Inferior parietal cortex (tissue), 1 donor: ENCODE data around the gene NRSN2.
"Not testable (repeated sequence)": the region's sequence is repeated elsewhere in the genome, so short reads cannot be mapped to it uniquely, and the experiment has no call there.

ENCODE experiments used
- DNase-seq: peaks from one replicate; pipeline ENCODE4 v3.0.0-alpha.2; 2016; ENCODE audit errors: extremely low spot score

The NRSN2 gene

GRCh38 chr20:354298-354977 is 7.5 kb downstream of the NRSN2 start:
- peak; percentile 93 for DNase-seq

GRCh38 chr20:356154-356553 is 9.2 kb downstream of the NRSN2 start:
- DNase-seq = not testable (repeated sequence)

- DNase-seq = no peak
These were observed 9.8 kb downstream of the NRSN2 start for GRCh38 chr20:356745-357144.

- no peak for DNase-seq
These were observed 12.1 kb downstream of the NRSN2 start for GRCh38 chr20:358891-359555.

GRCh38 chr20:361561-361960 is 14.7 kb downstream of the NRSN2 start:
- no peak for DNase-seq

- DNase-seq = no peak
These were observed 15.7 kb downstream of the NRSN2 start for GRCh38 chr20:362271-363254.

- no peak for DNase-seq
These were observed 16.6 kb downstream of the NRSN2 start for GRCh38 chr20:363319-364078.

GRCh38 chr20:364905-365794 is 18.2 kb downstream of the NRSN2 start:
- no peak for DNase-seq

GRCh38 chr20:366041-366718 is 19.3 kb downstream of the NRSN2 start:
- no peak for DNase-seq

- DNase-seq = no peak
These were observed 20.0 kb downstream of the NRSN2 start for GRCh38 chr20:366719-367485.

- DNase-seq = no peak
These were observed 20.6 kb downstream of the NRSN2 start for GRCh38 chr20:367486-367887.

GRCh38 chr20:368915-369314 is 22.0 kb downstream of the NRSN2 start:
- no peak for DNase-seq

GRCh38 chr20:370151-370600 is 23.3 kb downstream of the NRSN2 start:
- no peak for DNase-seq

GRCh38 chr20:370977-371754 is 24.3 kb downstream of the NRSN2 start:
- no peak for DNase-seq

- no peak for DNase-seq
These were observed 25.0 kb downstream of the NRSN2 start for GRCh38 chr20:371755-372542.

- not testable (repeated sequence) for DNase-seq
These were observed 25.7 kb downstream of the NRSN2 start for GRCh38 chr20:372543-373082.
